ENCODE measurements around the gene TMEM209. TPM values are rescaled to one million over a fixed set of nuclear protein-coding genes. Genes with fewer than 3 reads are reported as not detected.
"Not testable (repeated sequence)": the region's sequence is repeated elsewhere in the genome, so short reads cannot be mapped to it uniquely, and the experiment has no call there.

Gene TMEM209
- total RNA-seq, 1 experiment from 2014 or later: 30.8 TPM

- no peaks in the 10 kb centered on the region for H3K9me2 ChIP-seq (ENCODE audit: insufficient read depth)
- no TSS peak for BruUV-seq (replicated peaks)
- DNase-seq: no peak
- H3K9me3 ChIP-seq (ENCODE audit: insufficient read depth, low read depth): no peaks in the 10 kb centered on the region
- POLR2A ChIA-PET (ENCODE audit: unreplicated experiment): interaction anchor here (0.7 kb wide), 1 partner anchor 1264 kb away, joined by 4 read pairs; no protein-coding TSS in a partner anchor
- H2AFZ ChIP-seq: no peak overlapping the region
- intact Hi-C loops (cut with micrococcal nuclease; ENCODE audit: unreplicated experiment): no loop called here
- CTCF ChIA-PET: no interaction called here
- H3K4me2 ChIP-seq: no peak overlapping the region
- no peaks in the 10 kb centered on the region for H3K27me3 ChIP-seq (ENCODE audit: insufficient read depth, low read depth)
- H3K36me3 ChIP-seq (ENCODE audit: low read depth): peaks cover 24% of the 10 kb centered on the region
- H3K4me3 ChIP-seq: no peak overlapping the region
- no peaks in the 10 kb centered on the region for H3K79me2 ChIP-seq (ENCODE audit: low read depth)
- TF ChIP-seq EZH2 (IDR thresholded peaks at IDR 0.05; ENCODE audit: low read depth): no peak
- TF ChIP-seq CTCF (conservative IDR thresholded peaks at IDR 0.05): no peak
- no peak overlapping the region for H3K27ac ChIP-seq
- no peaks in the 10 kb centered on the region for H3K4me1 ChIP-seq (replicated peaks; ENCODE audit: insufficient read depth)
- H3F3A ChIP-seq (ENCODE audit: insufficient read depth, low read depth): peaks cover 7% of the 10 kb centered on the region; the same call in 1 of the 2 replicates
- peaks cover 8% of the 10 kb centered on the region; the same call in 1 of the 2 replicates for H4K20me1 ChIP-seq (ENCODE audit: insufficient read depth)
Measured at GRCh38 chr7:130127821-130128317, 77.3 kb downstream of the TMEM209 start.

GRCh38 chr7:130127404-130127803, 77.8 kb downstream of the TMEM209 start:
- H3K79me2 ChIP-seq (ENCODE audit: low read depth): no peaks in the 10 kb centered on the region
- no peaks in the 10 kb centered on the region for H3K4me1 ChIP-seq (replicated peaks; ENCODE audit: insufficient read depth)
- H3K27ac ChIP-seq: no peak overlapping the region
- ChIA-PET CTCF (interaction anchor here (0.5 kb wide), 1 partner anchor 703 kb away, joined by 3 read pairs; no protein-coding TSS in a partner anchor), POLR2A (ENCODE audit: unreplicated experiment) (no interaction called here)
- H3K36me3 ChIP-seq (ENCODE audit: low read depth): peaks cover 29% of the 10 kb centered on the region
- DNase-seq: no peak
- intact Hi-C loops (cut with micrococcal nuclease; ENCODE audit: unreplicated experiment): no loop called here
- H3K9me3 ChIP-seq (ENCODE audit: insufficient read depth, low read depth): no peaks in the 10 kb centered on the region
- no peak overlapping the region for H3K4me2 ChIP-seq
- no peak overlapping the region for H2AFZ ChIP-seq
- peaks cover 7% of the 10 kb centered on the region; the same call in 1 of the 2 replicates for H3F3A ChIP-seq (ENCODE audit: insufficient read depth, low read depth)
- no peaks in the 10 kb centered on the region for H3K27me3 ChIP-seq (ENCODE audit: insufficient read depth, low read depth)
- BruUV-seq (replicated peaks): no TSS peak
- H4K20me1 ChIP-seq (ENCODE audit: insufficient read depth): peaks cover 8% of the 10 kb centered on the region; the same call in 1 of the 2 replicates
- H3K9me2 ChIP-seq (ENCODE audit: insufficient read depth): no peaks in the 10 kb centered on the region
- H3K4me3 ChIP-seq: no peak overlapping the region
- TF ChIP-seq EZH2 (IDR thresholded peaks at IDR 0.05; ENCODE audit: low read depth) (no peak), CTCF (conservative IDR thresholded peaks at IDR 0.05) (no peak)

GRCh38 chr7:130126840-130127239, 78.4 kb downstream of the TMEM209 start:
- CTCF ChIA-PET: interaction anchor here (0.5 kb wide), 1 partner anchor 703 kb away, joined by 3 read pairs; no protein-coding TSS in a partner anchor
- H3K4me2 ChIP-seq; H3K27me3 ChIP-seq (ENCODE audit: insufficient read depth, low read depth); H4K20me1 ChIP-seq (ENCODE audit: insufficient read depth); H3F3A ChIP-seq (ENCODE audit: insufficient read depth, low read depth); H2AFZ ChIP-seq; H3K27ac ChIP-seq; H3K4me3 ChIP-seq; H3K9me3 ChIP-seq (ENCODE audit: insufficient read depth, low read depth); DNase-seq; BruUV-seq (replicated peaks); H3K4me1 ChIP-seq (replicated peaks; ENCODE audit: insufficient read depth); H3K79me2 ChIP-seq (ENCODE audit: low read depth); intact Hi-C loops (cut with micrococcal nuclease; ENCODE audit: unreplicated experiment); H3K9me2 ChIP-seq (ENCODE audit: insufficient read depth); POLR2A ChIA-PET (ENCODE audit: unreplicated experiment): not testable (repeated sequence)
- peaks cover 35% of the 10 kb centered on the region for H3K36me3 ChIP-seq (ENCODE audit: low read depth)

- ChIA-PET CTCF (no interaction called here), POLR2A (ENCODE audit: unreplicated experiment) (no interaction called here)
- H3K9me3 ChIP-seq (ENCODE audit: insufficient read depth, low read depth): no peaks in the 10 kb centered on the region
- H3K27me3 ChIP-seq (ENCODE audit: insufficient read depth, low read depth): no peaks in the 10 kb centered on the region
- intact Hi-C loops (cut with micrococcal nuclease; ENCODE audit: unreplicated experiment): no loop called here
- H3K9me2 ChIP-seq (ENCODE audit: insufficient read depth): no peaks in the 10 kb centered on the region
- peaks cover 8% of the 10 kb centered on the region; the same call in 1 of the 2 replicates for H4K20me1 ChIP-seq (ENCODE audit: insufficient read depth)
- TF ChIP-seq EZH2 (IDR thresholded peaks at IDR 0.05; ENCODE audit: low read depth) (no peak), CTCF (conservative IDR thresholded peaks at IDR 0.05) (no peak)
- H3K4me1 ChIP-seq (replicated peaks; ENCODE audit: insufficient read depth): no peaks in the 10 kb centered on the region
- H3K4me2 ChIP-seq: no peak overlapping the region
- no peak overlapping the region for H3K4me3 ChIP-seq
- no peak overlapping the region for H2AFZ ChIP-seq
- H3K79me2 ChIP-seq (ENCODE audit: low read depth): no peaks in the 10 kb centered on the region
- peaks cover 7% of the 10 kb centered on the region; the same call in 1 of the 2 replicates for H3F3A ChIP-seq (ENCODE audit: insufficient read depth, low read depth)
- H3K36me3 ChIP-seq (ENCODE audit: low read depth): peaks cover 41% of the 10 kb centered on the region
- H3K27ac ChIP-seq: no peak overlapping the region
- no TSS peak for BruUV-seq (replicated peaks)
- no peak for DNase-seq
Measured at GRCh38 chr7:130124711-130125110, 80.5 kb downstream of the TMEM209 start.
